H1 (cell line): ENCODE data around the gene SLC4A11. TPM values are rescaled to one million over a fixed set of nuclear protein-coding genes. Genes with fewer than 3 reads are reported as not detected.

ENCODE experiments used
- SAP30 ChIP-seq: fragments of 300-600 bp; sonication (generic); IDR thresholded peaks from 2 replicates; pipeline ENCODE4 v1.7.1; 2012; ENCODE audit warnings: low read length, moderate library complexity, mild to moderate bottlenecking, inconsistent platforms; ENCODE audit not compliant: insufficient read depth, insufficient replicate concordance
- TAF7 ChIP-seq: optimal IDR thresholded peaks from 2 replicates; pipeline ENCODE3; 2011; ENCODE audit warnings: low read depth, mild to moderate bottlenecking, inconsistent platforms, low read length, moderate library complexity, borderline replicate concordance
- TCF12 ChIP-seq: IDR thresholded peaks from 2 replicates; pipeline ENCODE4 v1.6.1; 2011; ENCODE audit warnings: low read depth, mild to moderate bottlenecking, low read length
- polyA plus RNA-seq, 7 experiments: library from polyadenylated mRNA; depleted of rRNA in 3 of 7; stranded (reverse) in 5 of 7; unstranded in 2 of 7; fragments of >200 nt in 5 of 7; fragments of 200-250 nt in 2 of 7; gene quantifications; 1 replicate in 5 of 7; 2 replicates in 1 of 7; 4 replicates in 1 of 7; pipeline versions ENCODE4 v1.2.1 to v1.2.3, GENCODE V29; 2011 to 2013; ENCODE audit warnings: missing spikeins in 2 of 7, mixed read lengths in 2 of 7
- total RNA-seq: library from RNA; stranded (reverse); fragmentation: NEBNext Ultra II Directional; extraction: Animal tissue kit (Norgen Biotek cat#: 25700); gene quantifications from 2 replicates; pipeline ENCODE4 v1.2.1, GENCODE V29; 2021

Gene SLC4A11
- total and polyA plus RNA-seq, 2 of the 8 experiments (the other 6 are each of a cell fraction or from before 2014, with no cell fraction given), result 11.9 to 32.3 TPM

GRCh38 chr20:3237958-3238615 lies 903 bp downstream of the SLC4A11 start (continued):
- TF ChIP-seq TCF12, result no peak
- TF ChIP-seq SAP30, result no peak
- no peak for TF ChIP-seq TAF7
